Activated CD4-positive, alpha-beta memory T cell treated with anti-CD3 and anti-CD28 coated beads for 36 hours (primary cell): ENCODE data around the gene SSX4. TPM values are rescaled to one million over a fixed set of nuclear protein-coding genes. Genes with fewer than 3 reads are reported as not detected.
"Not testable (repeated sequence)": the region's sequence is repeated elsewhere in the genome, so short reads cannot be mapped to it uniquely, and the experiment has no call there.

Source experiments
- CTCF ChIA-PET: fragments of 350-600 bp; sonication (Branson Sonifier 250); formaldehyde crosslinking; loops from one replicate; lab custom pipeline; 2021; ENCODE audit warnings: antibody characterized with exemption, inconsistent platforms; lab: Charles Lee
- POLR2A ChIA-PET: fragments of 350-600 bp; sonication (Branson Sonifier 250); formaldehyde crosslinking; loops from one replicate; lab custom pipeline; 2021; ENCODE audit warnings: antibody characterized with exemption; lab: Charles Lee
- DNase-seq: peaks from one replicate; pipeline ENCODE4 v3.0.0-alpha.2; 2020
- H3K27ac Mint-ChIP-seq: one replicate; pipeline ENCODE4 v1.8.0; 2021; ENCODE audit warnings: mixed read lengths
- H3K27me3 Mint-ChIP-seq: one replicate; pipeline ENCODE4 v1.8.0; 2021; ENCODE audit warnings: mixed read lengths
- H3K36me3 Mint-ChIP-seq: one replicate; pipeline ENCODE4 v1.8.0; 2021; ENCODE audit warnings: mixed read lengths
- H3K4me1 Mint-ChIP-seq: one replicate; pipeline ENCODE4 v1.8.0; 2021; ENCODE audit warnings: low read depth, mixed read lengths
- H3K4me3 Mint-ChIP-seq: one replicate; pipeline ENCODE4 v1.8.0; 2021; ENCODE audit warnings: mild to moderate bottlenecking, mixed read lengths
- H3K9me3 Mint-ChIP-seq: one replicate; pipeline ENCODE4 v1.8.0; 2021; ENCODE audit warnings: mixed read lengths
- intact Hi-C: fragments of 100-400 bp; cut with micrococcal nuclease; formaldehyde crosslinking; loops from one replicate; pipeline ENCODE4 v1.15.1; 2023
- total RNA-seq, 2 experiments: library from RNA; stranded (reverse); gene quantifications; one replicate each; pipeline ENCODE4 v1.2.3, GENCODE V29; 2021

Gene SSX4
- total RNA-seq, 2 experiments from 2014 or later = not detected

DNA sequence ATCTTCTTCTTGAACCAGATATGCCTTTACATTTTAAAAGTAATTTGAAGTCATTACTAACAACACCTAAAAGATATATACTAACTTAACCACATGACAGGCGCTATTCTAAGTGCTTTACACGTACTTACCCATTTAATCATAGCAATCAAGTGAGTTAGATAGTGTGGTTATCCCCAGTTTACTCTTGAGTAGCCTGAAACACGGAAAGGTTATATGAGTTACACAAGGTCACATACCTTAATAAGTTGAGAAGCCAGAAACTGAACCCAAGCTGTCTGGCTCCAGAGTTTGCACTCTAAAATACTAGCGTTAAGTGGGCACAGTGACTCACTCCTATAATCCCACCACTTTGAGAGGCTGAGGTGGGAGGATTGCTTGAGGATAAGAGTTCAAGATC is 46.8 kb downstream of the SSX4 start:
- H3K4me3 Mint-ChIP-seq, DNase-seq, CTCF ChIA-PET, H3K36me3 Mint-ChIP-seq, H3K27ac Mint-ChIP-seq, H3K27me3 Mint-ChIP-seq, intact Hi-C loops, H3K9me3 Mint-ChIP-seq, POLR2A ChIA-PET: not testable (repeated sequence)
- peaks cover 13% of the 10 kb centered on the region for H3K4me1 Mint-ChIP-seq

DNA sequence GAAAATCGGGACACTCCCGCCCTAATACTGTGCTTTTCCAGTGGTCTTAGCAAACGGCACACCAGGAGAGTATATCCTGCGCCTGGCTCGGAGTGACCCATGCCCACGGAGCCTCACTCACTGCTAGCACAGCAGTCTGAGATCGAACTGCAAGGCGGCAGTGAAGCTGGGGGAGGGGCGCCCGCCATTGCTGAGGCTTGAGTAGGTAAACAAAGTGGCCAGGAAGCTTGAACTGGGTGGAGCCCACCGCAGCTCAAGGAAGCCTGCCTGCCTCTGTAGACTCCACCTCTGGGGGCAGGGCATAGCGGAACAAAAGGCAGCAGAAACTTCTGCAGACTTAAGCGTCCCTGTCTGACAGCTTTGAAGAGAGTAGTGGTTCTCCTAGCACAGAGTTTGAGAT is 50.4 kb downstream of the SSX4 start:
- H3K36me3 Mint-ChIP-seq, H3K27me3 Mint-ChIP-seq, POLR2A ChIA-PET, H3K4me3 Mint-ChIP-seq, H3K27ac Mint-ChIP-seq, intact Hi-C loops, H3K4me1 Mint-ChIP-seq, CTCF ChIA-PET: not testable (repeated sequence)
- DNase-seq = peak; percentile 29
- H3K9me3 Mint-ChIP-seq = peaks cover 10% of the 10 kb centered on the region

Other genes starting within 250 kb of the SSX4 start
- not detected for gene SSX5, start 186.7 kb upstream of the SSX4 start, total RNA-seq
- not detected for gene SSX1, start 128.1 kb upstream of the SSX4 start, total RNA-seq
- not detected for gene SSX3, start 26.8 kb upstream of the SSX4 start, total RNA-seq
- not detected for gene SSX4B, start 28.4 kb downstream of the SSX4 start, total RNA-seq
- gene SLC38A5, start 86.7 kb downstream of the SSX4 start, total RNA-seq = 10 to 100 TPM; 70.7 to 73.0 TPM
- 10 to 100 TPM; 62.8 to 73.9 TPM for gene FTSJ1, start 92.7 kb downstream of the SSX4 start, total RNA-seq
- gene PORCN, start 125.5 kb downstream of the SSX4 start, total RNA-seq = 1 to 10 TPM; 7.1 to 7.7 TPM
- gene EBP, start 138.3 kb downstream of the SSX4 start, total RNA-seq = 100 to 1,000 TPM; 149 to 150 TPM
- gene TBC1D25, start 156.2 kb downstream of the SSX4 start, total RNA-seq = 10 to 100 TPM; 13.5 to 16.2 TPM
- 100 to 1,000 TPM; 191 to 197 TPM for gene RBM3, start 190.9 kb downstream of the SSX4 start, total RNA-seq
- gene WDR13, start 214.0 kb downstream of the SSX4 start, total RNA-seq = 10 to 100 TPM; 45.8 to 54.8 TPM